Astrocyte of the spinal cord (primary cell): ENCODE data around the gene PLA2G2A.

ENCODE experiments used
- DNase-seq: peaks from one replicate; pipeline ENCODE4 v3.0.0; 2011; ENCODE audit warnings: low read depth, low spot score
- H3K4me3 ChIP-seq: 2 replicates; pipeline ENCODE4 v1.5.1; 2011; ENCODE audit warnings: low read depth, mild to moderate bottlenecking, low read length, moderate library complexity
- in situ Hi-C: cut with HindIII; loops from 2 replicates; pipeline ENCODE4 v1.10.0; 2017; ENCODE audit warnings: low sequenced_read_pairs
- TF ChIP-seq, protein P1 (sequence below): IDR thresholded peaks from 2 replicates; pipeline ENCODE4 v1.5.1; 2012; ENCODE audit warnings: low read depth, mild to moderate bottlenecking, low read length, inconsistent platforms

The PLA2G2A gene, protein sequence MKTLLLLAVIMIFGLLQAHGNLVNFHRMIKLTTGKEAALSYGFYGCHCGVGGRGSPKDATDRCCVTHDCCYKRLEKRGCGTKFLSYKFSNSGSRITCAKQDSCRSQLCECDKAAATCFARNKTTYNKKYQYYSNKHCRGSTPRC

DNA sequence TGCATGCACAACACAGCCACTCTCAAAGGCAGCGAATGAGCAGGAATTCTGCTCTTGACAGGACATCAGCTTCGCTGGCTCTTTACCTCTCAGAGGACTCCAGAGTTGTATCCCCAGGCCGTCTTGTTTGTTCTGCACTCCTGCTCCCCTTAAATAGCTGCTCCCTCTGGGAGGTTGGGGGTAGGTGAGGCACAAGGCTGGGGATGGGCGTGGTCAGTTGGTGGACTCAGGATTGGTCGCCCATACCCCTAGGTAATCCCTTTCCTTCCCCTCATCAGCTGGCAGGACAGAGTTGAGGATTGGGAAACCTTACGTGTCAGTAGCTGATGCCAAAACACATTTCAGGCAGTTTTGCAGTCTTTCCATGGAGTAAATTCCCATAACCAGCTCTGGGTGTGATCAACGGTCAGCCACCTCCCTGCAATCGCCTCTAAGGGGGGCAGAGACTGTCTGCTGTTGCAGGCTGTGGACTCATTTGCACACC lies at the start of gene PLA2G2A:
TSS of gene PLA2G2A (minus strand) at position 125 of the 484 bp plus-strand sequence. CDS start 845 bp downstream, outside the sequence.
- in situ Hi-C loops = no loop called here
- TF ChIP-seq, protein P1, sequence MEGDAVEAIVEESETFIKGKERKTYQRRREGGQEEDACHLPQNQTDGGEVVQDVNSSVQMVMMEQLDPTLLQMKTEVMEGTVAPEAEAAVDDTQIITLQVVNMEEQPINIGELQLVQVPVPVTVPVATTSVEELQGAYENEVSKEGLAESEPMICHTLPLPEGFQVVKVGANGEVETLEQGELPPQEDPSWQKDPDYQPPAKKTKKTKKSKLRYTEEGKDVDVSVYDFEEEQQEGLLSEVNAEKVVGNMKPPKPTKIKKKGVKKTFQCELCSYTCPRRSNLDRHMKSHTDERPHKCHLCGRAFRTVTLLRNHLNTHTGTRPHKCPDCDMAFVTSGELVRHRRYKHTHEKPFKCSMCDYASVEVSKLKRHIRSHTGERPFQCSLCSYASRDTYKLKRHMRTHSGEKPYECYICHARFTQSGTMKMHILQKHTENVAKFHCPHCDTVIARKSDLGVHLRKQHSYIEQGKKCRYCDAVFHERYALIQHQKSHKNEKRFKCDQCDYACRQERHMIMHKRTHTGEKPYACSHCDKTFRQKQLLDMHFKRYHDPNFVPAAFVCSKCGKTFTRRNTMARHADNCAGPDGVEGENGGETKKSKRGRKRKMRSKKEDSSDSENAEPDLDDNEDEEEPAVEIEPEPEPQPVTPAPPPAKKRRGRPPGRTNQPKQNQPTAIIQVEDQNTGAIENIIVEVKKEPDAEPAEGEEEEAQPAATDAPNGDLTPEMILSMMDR = no peak
- H3K4me3 ChIP-seq = no peak within 1 kb of the TSS
- no peak for DNase-seq

DNA sequence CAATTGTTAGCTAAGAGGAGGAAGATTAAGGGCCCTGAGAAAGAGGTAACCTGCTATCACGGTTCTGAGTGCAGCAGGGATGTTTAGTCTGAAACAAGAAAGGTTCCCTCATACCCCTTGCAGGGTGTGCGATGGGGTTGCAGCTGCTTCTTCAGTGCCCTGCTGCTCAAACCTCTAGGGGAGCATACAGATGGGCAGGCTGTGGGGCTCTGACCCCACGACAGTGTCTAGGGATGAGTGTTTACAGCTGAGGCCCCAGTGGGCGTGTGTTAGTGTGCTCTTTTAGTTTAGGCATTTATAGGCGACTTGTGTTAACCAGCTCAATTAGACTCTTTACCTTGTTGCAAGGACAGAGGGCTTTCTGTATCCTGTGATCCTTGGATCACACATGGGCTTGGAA lies 49.3 kb upstream of the PLA2G2A start:
- H3K4me3 ChIP-seq = no peak overlapping the region
- DNase-seq = no peak
- in situ Hi-C loops = no loop called here
- TF ChIP-seq, protein P1 = no peak

DNA sequence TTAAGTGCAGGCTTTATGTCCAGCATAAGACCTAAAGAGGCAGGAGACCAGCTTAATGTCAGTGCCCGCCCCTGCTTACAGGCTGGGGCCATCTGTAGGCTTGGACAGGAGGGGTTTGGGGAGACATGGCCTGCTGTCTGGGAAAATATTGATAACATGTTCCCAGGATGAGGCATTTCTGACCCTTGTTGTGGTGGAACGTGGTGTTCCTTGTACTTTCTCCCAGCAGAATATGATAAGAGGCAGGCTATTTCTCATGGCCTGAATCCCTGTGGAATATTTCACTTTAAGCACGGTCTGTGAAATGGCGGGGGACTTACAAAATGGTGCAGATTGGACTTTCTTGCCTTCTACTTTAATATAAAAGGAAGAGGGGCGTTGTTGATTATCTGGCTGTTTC lies 48.7 kb upstream of the PLA2G2A start:
- no peak overlapping the region for H3K4me3 ChIP-seq
- TF ChIP-seq, protein P1 = no peak
- DNase-seq = no peak
- in situ Hi-C loops = no loop called here

DNA sequence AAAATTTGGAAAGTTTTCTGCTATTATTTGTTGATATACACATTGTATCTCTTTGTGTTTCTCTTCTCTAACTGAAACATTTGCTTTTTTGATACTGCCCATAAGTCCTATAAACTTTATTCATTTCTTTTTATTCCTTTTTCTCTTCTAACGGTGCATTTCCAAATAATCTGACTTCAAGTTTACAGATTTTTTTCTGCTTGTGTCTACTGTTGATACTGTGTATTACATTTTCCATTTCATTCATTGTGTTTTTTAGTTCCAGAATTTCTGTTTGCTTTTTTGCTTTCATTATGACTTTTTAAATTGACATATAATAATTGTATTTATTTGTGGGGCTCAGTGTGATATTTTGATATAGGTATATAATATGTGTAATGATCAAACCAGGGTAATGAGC lies 38.3 kb upstream of the PLA2G2A start:
- TF ChIP-seq, protein P1 = no peak
- no peak for DNase-seq
- no peak overlapping the region for H3K4me3 ChIP-seq
- in situ Hi-C loops = no loop called here

DNA sequence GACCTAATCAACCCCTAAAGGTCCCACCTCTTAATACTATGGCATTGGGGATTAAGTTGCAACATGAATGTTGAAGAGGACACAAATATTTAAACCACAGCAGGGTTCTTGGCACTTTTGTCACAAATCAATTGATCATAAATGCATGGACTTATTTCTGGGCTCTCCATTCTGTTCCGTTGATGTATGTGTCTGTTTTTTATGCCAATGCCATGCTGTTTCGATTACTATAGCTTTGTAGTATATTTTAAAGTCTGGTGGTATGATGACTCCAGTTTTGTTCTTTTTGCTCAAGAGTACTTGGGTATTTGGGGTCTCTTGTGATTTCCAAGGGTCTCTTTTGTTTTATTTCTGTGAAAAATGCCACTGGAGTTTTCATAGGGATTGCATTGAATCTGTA lies 34.7 kb upstream of the PLA2G2A start:
- DNase-seq = no peak
- in situ Hi-C loops = no loop called here

DNA sequence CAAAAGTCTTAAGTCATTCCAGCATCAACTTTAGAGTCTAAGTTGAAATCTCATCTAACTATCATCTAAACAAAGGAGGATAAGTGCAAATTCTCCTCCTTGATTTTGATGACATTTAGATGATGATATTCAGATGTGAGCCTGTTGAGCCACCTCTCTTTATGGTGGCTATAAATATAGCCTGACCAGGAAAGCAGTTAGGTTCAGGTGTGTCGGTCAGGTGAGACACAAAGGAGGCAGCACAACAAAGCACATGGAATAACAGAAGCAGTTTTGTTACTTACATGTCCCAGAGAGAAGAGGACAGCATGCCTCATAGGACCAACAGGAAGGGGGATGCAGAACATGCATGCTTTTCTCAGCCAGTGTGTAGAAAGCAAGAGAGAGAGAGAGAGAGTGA lies 30.6 kb upstream of the PLA2G2A start:
- no peak for DNase-seq
- in situ Hi-C loops = no loop called here
- TF ChIP-seq, protein P1 = no peak
- no peak overlapping the region for H3K4me3 ChIP-seq

More for the DNA sequence above, 34.7 kb upstream of the PLA2G2A start:
- no peak overlapping the region for H3K4me3 ChIP-seq
- TF ChIP-seq, protein P1 = no peak
